ENCODE measurements around the gene TTYH3. TPM values are rescaled to one million over a fixed set of nuclear protein-coding genes. Genes with fewer than 3 reads are reported as not detected.
"Not testable (repeated sequence)": the region's sequence is repeated elsewhere in the genome, so short reads cannot be mapped to it uniquely, and the experiment has no call there.

The TTYH3 gene
- total and polyA plus RNA-seq, 9 of the 15 experiments (the other 6 are each of a cell fraction or from before 2014, with no cell fraction given): 0.01 to 5.5 (median 1.1) TPM

GRCh38 chr7:2693420-2694121, 61.8 kb downstream of the TTYH3 start:
- peak overlapping the region; percentile 45; the same call in 1 of the 2 replicates for H2AFZ ChIP-seq (ENCODE audit: low read depth, low read length)
- POLR2A ChIA-PET: interaction anchor here (0.6 to 1.2 kb wide), 3 partner anchors 17 to 1945 kb away, joined by 3 to 6 read pairs (median 4); no protein-coding TSS in a partner anchor
- FAIRE-seq; H3K9ac ChIP-seq (ENCODE audit: insufficient read depth in 1 of 2, low read depth in 2 of 2, low read length in 2 of 2); H4K20me1 ChIP-seq (replicated peaks; ENCODE audit: control insufficient read depth, insufficient read depth, low read length); H3K9me3 ChIP-seq (replicated peaks; ENCODE audit: control insufficient read depth, insufficient read depth, low read depth, low read length); intact Hi-C loops (cut with micrococcal nuclease); BruUV-seq (replicated peaks); H3K79me2 ChIP-seq (ENCODE audit: control insufficient read depth, insufficient read depth, low read length); H3K4me1 ChIP-seq (replicated peaks in 1 of 2; ENCODE audit: control insufficient read depth in 2 of 2, insufficient read depth in 2 of 2, low read length in 2 of 2); in situ Hi-C loops (cut with MboI); DNase-seq (ENCODE audit: extremely low read depth in 1 of 4, low spot score in 3 of 4); CTCF ChIA-PET (ENCODE audit: low intra/inter-chr PET ratio); H3K4me2 ChIP-seq (ENCODE audit: insufficient read depth, low read length); H3K27ac ChIP-seq (ENCODE audit: extremely low read depth, low read depth, low read length); H3K4me3 ChIP-seq; H3K9me1 ChIP-seq (ENCODE audit: control insufficient read depth, insufficient read depth, low read length); H3K36me3 ChIP-seq (ENCODE audit: control insufficient read depth, insufficient read depth, low read length); TF ChIP-seq ATF1 (CRISPR knock-in tag; IDR thresholded peaks at IDR 0.05): not testable (repeated sequence)
- WGBS (ENCODE audit: insufficient coverage, low coverage, missing lambda C conversion rate): 58% methylated on average over 19 of the region's 19 CpGs
- peaks cover 21 to 42% of the 10 kb centered on the region in 2 experiments for H3K27me3 ChIP-seq (ENCODE audit: control insufficient read depth in 2 of 2, insufficient read depth in 2 of 2, low read length in 2 of 2)
- ATAC-seq: peak; percentile 91
- peak in 1 of 2 experiments; percentile 72; a peak in 1 of 4 replicates for TF ChIP-seq MLLT1 (IDR thresholded peaks at IDR 0.05)
- peak in 1 of 2 experiments; percentile 61; a peak in 1 of 4 replicates for TF ChIP-seq TRIM24 (IDR thresholded peaks at IDR 0.05)
- TF ChIP-seq ATF1 (tag; IDR thresholded peaks at IDR 0.05): peak; percentile 53; the same call in 1 of the 2 replicates
- TF ChIP-seq MEIS2 (IDR thresholded peaks at IDR 0.05; ENCODE audit: partially characterized antibody): peak; percentile 31
- peak; percentile 81 for TF ChIP-seq ZBTB33 (CRISPR knock-in tag; IDR thresholded peaks at IDR 0.05)
- peak; percentile 78; the same call in 1 of the 2 replicates for TF ChIP-seq BACH1 (tag; IDR thresholded peaks at IDR 0.05)
- peak; percentile 71 for TF ChIP-seq L3MBTL2 (IDR thresholded peaks at IDR 0.05)
- peak; percentile 59; the same call in 1 of the 2 replicates for TF ChIP-seq CTBP1 (IDR thresholded peaks at IDR 0.05; ENCODE audit: borderline replicate concordance)
- peak; percentile 51; the same call in 1 of the 2 replicates for TF ChIP-seq C11orf30 (IDR thresholded peaks at IDR 0.05; ENCODE audit: low read depth)
- TF ChIP-seq ETV1 (tag; conservative IDR thresholded peaks at IDR 0.05; ENCODE audit: low read depth): peak; percentile 37
- TF ChIP-seq ZNF592 (IDR thresholded peaks at IDR 0.05): peak; percentile 78
- peak; percentile 77 for TF ChIP-seq EP400 (IDR thresholded peaks at IDR 0.05)
- peak; percentile 50; the same call in 1 of the 2 replicates for TF ChIP-seq ZNF584 (CRISPR knock-in tag; IDR thresholded peaks at IDR 0.05; ENCODE audit: low read depth)
